HEK293T (cell line): Measurements from ENCODE around the gene COL26A1.

Experiments used
- CTCF ChIA-PET: fragments of 350-600 bp; formaldehyde crosslinking; extraction: SDS; loops from one replicate; lab custom pipeline; 2021; ENCODE audit warnings: antibody characterized with exemption, inconsistent platforms; lab: Yijun Ruan, JAX
- POLR2A ChIA-PET: fragments of 350-600 bp; formaldehyde crosslinking; extraction: SDS; loops from one replicate; lab custom pipeline; 2020; ENCODE audit warnings: antibody characterized with exemption, inconsistent platforms; lab: Yijun Ruan, JAX
- DNase-seq: peaks from one replicate; pipeline ENCODE4 v3.0.0; 2012; ENCODE audit warnings: mixed read lengths; ENCODE audit errors: extremely low spot score
- ARNT ChIP-seq: fragments of 450-650 bp; IDR thresholded peaks from 2 replicates; pipeline ENCODE4 v1.6.1; 2017; ENCODE audit warnings: mild to moderate bottlenecking
- BHLHE40 ChIP-seq: fragments of 450-650 bp; IDR thresholded peaks from 2 replicates; pipeline ENCODE4 v1.6.1; 2016; ENCODE audit warnings: mild to moderate bottlenecking, moderate library complexity, borderline replicate concordance
- CTBP1 ChIP-seq: fragments of 450-650 bp; IDR thresholded peaks from 2 replicates; pipeline ENCODE4 v1.6.1; 2016; ENCODE audit warnings: borderline replicate concordance
- ELF4 ChIP-seq: fragments of 450-650 bp; IDR thresholded peaks from 2 replicates; pipeline ENCODE4 v1.6.1; 2017; ENCODE audit warnings: antibody characterized with exemption
- FOXA1 ChIP-seq: fragments of 450-650 bp; IDR thresholded peaks from 2 replicates; pipeline ENCODE4 v1.6.1; 2016; ENCODE audit warnings: mild to moderate bottlenecking
- FOXK2 ChIP-seq: fragments of 450-650 bp; IDR thresholded peaks from 2 replicates; pipeline ENCODE4 v1.6.1; 2016; ENCODE audit warnings: mild to moderate bottlenecking
- FOXM1 ChIP-seq: fragments of 450-650 bp; IDR thresholded peaks from 2 replicates; pipeline ENCODE4 v1.6.1; 2017; ENCODE audit warnings: mild to moderate bottlenecking, borderline replicate concordance
- HDGF ChIP-seq: fragments of 450-650 bp; IDR thresholded peaks from 2 replicates; pipeline ENCODE4 v1.6.1; 2017; ENCODE audit warnings: antibody characterized with exemption, borderline replicate concordance
- L3MBTL2 ChIP-seq: fragments of 450-650 bp; conservative IDR thresholded peaks from 2 replicates; pipeline ENCODE4 v1.6.1; 2016; ENCODE audit warnings: mild to moderate bottlenecking
- LEF1 ChIP-seq: fragments of 450-650 bp; IDR thresholded peaks from 2 replicates; pipeline ENCODE4 v1.6.1; 2017; ENCODE audit warnings: mild to moderate bottlenecking, borderline replicate concordance
- NFRKB ChIP-seq: fragments of 450-650 bp; IDR thresholded peaks from 2 replicates; pipeline ENCODE4 v1.6.1; 2016; ENCODE audit warnings: mild to moderate bottlenecking, moderate library complexity
- PKNOX1 ChIP-seq: fragments of 450-650 bp; IDR thresholded peaks from 2 replicates; pipeline ENCODE4 v1.6.1; 2016
- SP1 ChIP-seq: fragments of 450-650 bp; IDR thresholded peaks from 2 replicates; pipeline ENCODE4 v1.6.1; 2017
- SUZ12 ChIP-seq: fragments of 450-650 bp; IDR thresholded peaks from 2 replicates; pipeline ENCODE4 v1.6.1; 2016; ENCODE audit warnings: mild to moderate bottlenecking
- TARDBP ChIP-seq: fragments of 450-650 bp; IDR thresholded peaks from 2 replicates; pipeline ENCODE4 v1.6.1; 2016
- ZNF384 ChIP-seq: fragments of 450-650 bp; IDR thresholded peaks from 2 replicates; pipeline ENCODE4 v1.6.1; 2016

The COL26A1 gene

GRCh38 chr7:101373812-101374614 is 11.3 kb downstream of the COL26A1 start:
- TF ChIP-seq SP1 (no peak), TARDBP (no peak), CTBP1 (no peak), L3MBTL2 (no peak), BHLHE40 (no peak), PKNOX1 (no peak), NFRKB (no peak), FOXK2 (no peak), ZNF384 (no peak), FOXM1 (no peak), ARNT (no peak), ELF4 (no peak)
- no peak for DNase-seq
- CTCF ChIA-PET = interaction anchor here (1.1 to 1.5 kb wide), 2 partner anchors 10 to 134 kb away, joined by 3 to 4 read pairs; no protein-coding TSS in a partner anchor
- POLR2A ChIA-PET = interaction anchor here (2.1 kb wide), 1 partner anchor 52 kb away, joined by 6 read pairs; the partner anchor contains the start of gene IFT22

GRCh38 chr7:101374990-101375389 is 12.3 kb downstream of the COL26A1 start:
- no peak for DNase-seq
- ChIA-PET POLR2A (no interaction called here), CTCF (interaction anchor here (0.5 to 1.5 kb wide), 3 partner anchors 11 to 133 kb away, joined by 3 to 4 read pairs (median 3); no protein-coding TSS in a partner anchor)
- TF ChIP-seq SP1 (no peak), CTBP1 (no peak), HDGF (no peak), TARDBP (no peak), NFRKB (no peak), PKNOX1 (no peak), FOXA1 (no peak), ARNT (no peak), LEF1 (no peak), BHLHE40 (no peak), SUZ12 (no peak), ELF4 (no peak), ZNF384 (no peak), FOXK2 (no peak), L3MBTL2 (no peak), FOXM1 (no peak)

GRCh38 chr7:101376601-101377000 is 13.9 kb downstream of the COL26A1 start:
- POLR2A ChIA-PET = no interaction called here
- TF ChIP-seq ZNF384 = no peak
- no peak for TF ChIP-seq PKNOX1
- no peak for TF ChIP-seq FOXK2
- no peak for TF ChIP-seq LEF1
- no peak for TF ChIP-seq ELF4
- TF ChIP-seq ARNT = no peak
- no peak for DNase-seq
- CTCF ChIA-PET = no interaction called here

GRCh38 chr7:101377189-101377736 is 14.6 kb downstream of the COL26A1 start:
- TF ChIP-seq PKNOX1 (no peak), SUZ12 (no peak), BHLHE40 (no peak), HDGF (no peak), L3MBTL2 (no peak), NFRKB (no peak), FOXM1 (no peak), LEF1 (no peak), CTBP1 (no peak), FOXA1 (no peak), FOXK2 (no peak), ELF4 (no peak)
- ChIA-PET POLR2A (no interaction called here), CTCF (no interaction called here)
- no peak for DNase-seq

- CTCF ChIA-PET = no interaction called here
- DNase-seq = no peak
- POLR2A ChIA-PET = no interaction called here
- no peak for TF ChIP-seq PKNOX1
- no peak for TF ChIP-seq ELF4
- no peak for TF ChIP-seq FOXK2
- no peak for TF ChIP-seq FOXM1
- no peak for TF ChIP-seq CTBP1
- TF ChIP-seq NFRKB = no peak
- TF ChIP-seq SUZ12 = no peak
Measured at GRCh38 chr7:101378751-101379174, 16.1 kb downstream of the COL26A1 start.
